ENCODE results near the gene FBLN1. TPM values are rescaled to one million over a fixed set of nuclear protein-coding genes. Genes with fewer than 3 reads are reported as not detected.

Gene FBLN1
- total and polyA plus RNA-seq, 4 experiments from 2014 or later, result not detected

- Mint-ChIP-seq H3K27ac (no peak overlapping the region), H3K4me1 (no peaks in the 10 kb centered on the region), H3K9me3 (no peaks in the 10 kb centered on the region), H3K4me3 (no peak overlapping the region), H3K27me3 (peaks cover 2 to 9% of the 10 kb centered on the region in 2 donors), H3K36me3 (no peaks in the 10 kb centered on the region)
- no peak for DNase-seq
- H3K27me3 ChIP-seq (ENCODE audit: insufficient read depth, low read length), result no peaks in the 10 kb centered on the region
- H3K27ac ChIP-seq (ENCODE audit: low read depth, low read length), result no peak overlapping the region
- CTCF ChIA-PET (ENCODE audit: partially characterized antibody), result no interaction called here
- no peak overlapping the region for H3K4me3 ChIP-seq (ENCODE audit: low read length in 2 of 2)
- no peaks in the 10 kb centered on the region for H3K4me1 ChIP-seq (ENCODE audit: insufficient read depth, low read length)
- POLR2A ChIA-PET (ENCODE audit: partially characterized antibody), result no interaction called here
- intact Hi-C loops (cut with micrococcal nuclease), result no loop called here
- H3K36me3 ChIP-seq (ENCODE audit: insufficient read depth, low read length), result no peaks in the 10 kb centered on the region
- H3K9me3 ChIP-seq (ENCODE audit: control insufficient read depth in 1 of 2, low read length in 2 of 2), result no peaks in the 10 kb centered on the region
These were observed 47.7 kb downstream of the FBLN1 start for GRCh38 chr22:45550416-45550815.

GRCh38 chr22:45550891-45551290 is 48.2 kb downstream of the FBLN1 start:
- Histone ChIP-seq H3K4me3 (ENCODE audit: low read length in 2 of 2) (no peak overlapping the region), H3K27ac (ENCODE audit: low read depth, low read length) (no peak overlapping the region), H3K9me3 (ENCODE audit: control insufficient read depth in 1 of 2, low read length in 2 of 2) (no peaks in the 10 kb centered on the region), H3K36me3 (ENCODE audit: insufficient read depth, low read length) (no peaks in the 10 kb centered on the region), H3K4me1 (ENCODE audit: insufficient read depth, low read length) (no peaks in the 10 kb centered on the region), H3K27me3 (ENCODE audit: insufficient read depth, low read length) (no peaks in the 10 kb centered on the region)
- ChIA-PET CTCF (ENCODE audit: partially characterized antibody) (interaction anchor here (1.5 kb wide), 1 partner anchor 15 kb away, joined by 3 read pairs; no protein-coding TSS in a partner anchor), POLR2A (ENCODE audit: partially characterized antibody) (no interaction called here)
- Mint-ChIP-seq H3K4me3 (no peak overlapping the region), H3K27ac (no peak overlapping the region), H3K9me3 (no peaks in the 10 kb centered on the region), H3K27me3 (peaks cover 2 to 8% of the 10 kb centered on the region in 2 donors), H3K4me1 (no peaks in the 10 kb centered on the region), H3K36me3 (no peaks in the 10 kb centered on the region)
- intact Hi-C loops (cut with micrococcal nuclease), result no loop called here
- DNase-seq, result no peak

- no peak overlapping the region for H3K4me3 ChIP-seq (ENCODE audit: low read length in 2 of 2)
- H3K36me3 ChIP-seq (ENCODE audit: insufficient read depth, low read length), result no peaks in the 10 kb centered on the region
- ChIA-PET CTCF (ENCODE audit: partially characterized antibody) (interaction anchor here (1.3 to 1.5 kb wide), 2 partner anchors 14 to 26 kb away, joined by 3 read pairs; no protein-coding TSS in a partner anchor), POLR2A (ENCODE audit: partially characterized antibody) (no interaction called here)
- no peaks in the 10 kb centered on the region for H3K9me3 Mint-ChIP-seq
- peaks cover 2 to 7% of the 10 kb centered on the region in 2 donors for H3K27me3 Mint-ChIP-seq
- no peak for DNase-seq
- H3K4me3 Mint-ChIP-seq, result no peak overlapping the region
- H3K4me1 Mint-ChIP-seq, result no peaks in the 10 kb centered on the region
- H3K9me3 ChIP-seq (ENCODE audit: control insufficient read depth in 1 of 2, low read length in 2 of 2), result no peaks in the 10 kb centered on the region
- no peak overlapping the region for H3K27ac Mint-ChIP-seq
- intact Hi-C loops (cut with micrococcal nuclease), result no loop called here
- no peak overlapping the region for H3K27ac ChIP-seq (ENCODE audit: low read depth, low read length)
- no peaks in the 10 kb centered on the region for H3K36me3 Mint-ChIP-seq
- H3K4me1 ChIP-seq (ENCODE audit: insufficient read depth, low read length), result no peaks in the 10 kb centered on the region
- no peaks in the 10 kb centered on the region for H3K27me3 ChIP-seq (ENCODE audit: insufficient read depth, low read length)
These were observed 48.8 kb downstream of the FBLN1 start for GRCh38 chr22:45551310-45552016.

- no peaks in the 10 kb centered on the region for H3K9me3 ChIP-seq (ENCODE audit: control insufficient read depth in 1 of 2, low read length in 2 of 2)
- ChIA-PET CTCF (ENCODE audit: partially characterized antibody) (interaction anchor here (1.3 to 1.5 kb wide), 2 partner anchors 14 to 26 kb away, joined by 3 read pairs; no protein-coding TSS in a partner anchor), POLR2A (ENCODE audit: partially characterized antibody) (no interaction called here)
- H3K4me1 Mint-ChIP-seq, result no peaks in the 10 kb centered on the region
- intact Hi-C loops (cut with micrococcal nuclease), result no loop called here
- H3K27me3 ChIP-seq (ENCODE audit: insufficient read depth, low read length), result no peaks in the 10 kb centered on the region
- H3K27ac ChIP-seq (ENCODE audit: low read depth, low read length), result no peak overlapping the region
- H3K27me3 Mint-ChIP-seq, result peaks cover 2 to 5% of the 10 kb centered on the region in 2 donors
- no peaks in the 10 kb centered on the region for H3K36me3 Mint-ChIP-seq
- no peak overlapping the region for H3K27ac Mint-ChIP-seq
- no peak for DNase-seq
- H3K4me3 Mint-ChIP-seq, result no peak overlapping the region
- no peaks in the 10 kb centered on the region for H3K9me3 Mint-ChIP-seq
- H3K4me1 ChIP-seq (ENCODE audit: insufficient read depth, low read length), result no peaks in the 10 kb centered on the region
- H3K4me3 ChIP-seq (ENCODE audit: low read length in 2 of 2), result no peak overlapping the region
- H3K36me3 ChIP-seq (ENCODE audit: insufficient read depth, low read length), result no peaks in the 10 kb centered on the region
These were observed 49.3 kb downstream of the FBLN1 start for GRCh38 chr22:45552017-45552411.

GRCh38 chr22:45552580-45553350 is 50.1 kb downstream of the FBLN1 start:
- H3K4me3 Mint-ChIP-seq, result no peak overlapping the region
- H3K27me3 Mint-ChIP-seq, result peaks cover 2 to 5% of the 10 kb centered on the region in 2 donors
- ChIA-PET CTCF (ENCODE audit: partially characterized antibody) (interaction anchor here (1.3 to 1.5 kb wide), 2 partner anchors 13 to 25 kb away, joined by 3 read pairs; no protein-coding TSS in a partner anchor), POLR2A (ENCODE audit: partially characterized antibody) (no interaction called here)
- H3K36me3 Mint-ChIP-seq, result no peaks in the 10 kb centered on the region
- H3K4me1 Mint-ChIP-seq, result no peaks in the 10 kb centered on the region
- Histone ChIP-seq H3K36me3 (ENCODE audit: insufficient read depth, low read length) (no peaks in the 10 kb centered on the region), H3K4me3 (ENCODE audit: low read length in 2 of 2) (no peak overlapping the region), H3K9me3 (ENCODE audit: control insufficient read depth in 1 of 2, low read length in 2 of 2) (no peaks in the 10 kb centered on the region), H3K27ac (ENCODE audit: low read depth, low read length) (no peak overlapping the region), H3K4me1 (ENCODE audit: insufficient read depth, low read length) (no peaks in the 10 kb centered on the region), H3K27me3 (ENCODE audit: insufficient read depth, low read length) (no peaks in the 10 kb centered on the region)
- no peaks in the 10 kb centered on the region for H3K9me3 Mint-ChIP-seq
- no peak overlapping the region for H3K27ac Mint-ChIP-seq
- intact Hi-C loops (cut with micrococcal nuclease), result no loop called here
- DNase-seq, result no peak

- CTCF ChIA-PET (ENCODE audit: partially characterized antibody), result interaction anchor here (0.9 kb wide), 1 partner anchor 285 kb away, joined by 3 read pairs; no protein-coding TSS in a partner anchor
These were observed 50.8 kb downstream of the FBLN1 start for GRCh38 chr22:45553351-45554039.

GRCh38 chr22:45554040-45554406 is 51.3 kb downstream of the FBLN1 start:
- Mint-ChIP-seq H3K9me3 (peaks cover 0 to 4% (median 0%) of the 10 kb centered on the region in 8 donors), H3K4me1 (no peaks in the 10 kb centered on the region), H3K4me3 (no peak overlapping the region), H3K27me3 (peaks cover 2 to 5% of the 10 kb centered on the region in 2 donors), H3K27ac (no peak overlapping the region), H3K36me3 (no peaks in the 10 kb centered on the region)
- POLR2A ChIA-PET (ENCODE audit: partially characterized antibody), result no interaction called here
- no peaks in the 10 kb centered on the region for H3K4me1 ChIP-seq (ENCODE audit: insufficient read depth, low read length)
- no peaks in the 10 kb centered on the region for H3K36me3 ChIP-seq (ENCODE audit: insufficient read depth, low read length)
- intact Hi-C loops (cut with micrococcal nuclease), result no loop called here
- no peak overlapping the region for H3K4me3 ChIP-seq (ENCODE audit: low read length in 2 of 2)
- no peaks in the 10 kb centered on the region for H3K9me3 ChIP-seq (ENCODE audit: control insufficient read depth in 1 of 2, low read length in 2 of 2)
- no peaks in the 10 kb centered on the region for H3K27me3 ChIP-seq (ENCODE audit: insufficient read depth, low read length)
- H3K27ac ChIP-seq (ENCODE audit: low read depth, low read length), result no peak overlapping the region
- DNase-seq, result no peak
- CTCF ChIA-PET (ENCODE audit: partially characterized antibody), result interaction anchor here (0.9 kb wide), 1 partner anchor 286 kb away, joined by 3 read pairs; no protein-coding TSS in a partner anchor

More at GRCh38 chr22:45553351-45554039, 50.8 kb downstream of the FBLN1 start:
- intact Hi-C loops (cut with micrococcal nuclease), result no loop called here
- H3K9me3 ChIP-seq (ENCODE audit: control insufficient read depth in 1 of 2, low read length in 2 of 2), result no peaks in the 10 kb centered on the region
- DNase-seq, result peak in 3 of 5 donors; percentile 10 to 25 (median 10)
- H3K4me1 Mint-ChIP-seq, result no peaks in the 10 kb centered on the region
- no peaks in the 10 kb centered on the region for H3K27me3 ChIP-seq (ENCODE audit: insufficient read depth, low read length)
- H3K27ac Mint-ChIP-seq, result no peak overlapping the region
- no peaks in the 10 kb centered on the region for H3K36me3 Mint-ChIP-seq
- POLR2A ChIA-PET (ENCODE audit: partially characterized antibody), result no interaction called here
- H3K4me3 ChIP-seq (ENCODE audit: low read length in 2 of 2), result no peak overlapping the region
- peaks cover 2 to 5% of the 10 kb centered on the region in 2 donors for H3K27me3 Mint-ChIP-seq
- H3K27ac ChIP-seq (ENCODE audit: low read depth, low read length), result no peak overlapping the region
- no peaks in the 10 kb centered on the region for H3K4me1 ChIP-seq (ENCODE audit: insufficient read depth, low read length)
- H3K36me3 ChIP-seq (ENCODE audit: insufficient read depth, low read length), result no peaks in the 10 kb centered on the region
- no peak overlapping the region for H3K4me3 Mint-ChIP-seq
- H3K9me3 Mint-ChIP-seq, result no peaks in the 10 kb centered on the region

Measured in CD4-positive, alpha-beta memory T cell (primary cell).